SU-DHL-6 (cell line): ENCODE data around the gene EFNB2.

Experiments used
- CTCF ChIP-seq: fragments of 200-600 bp; sonication (generic); IDR thresholded peaks from one replicate; pipeline ENCODE4 v1.5.1; 2017; ENCODE audit warnings: antibody characterized with exemption, mild to moderate bottlenecking, low read length, moderate library complexity; ENCODE audit not compliant: insufficient read depth, poor library complexity, severe bottlenecking
- EZH2phosphoT487 ChIP-seq: fragments of 200-600 bp; sonication (generic), shearing (Covaris generic); conservative IDR thresholded peaks from 2 replicates; pipeline ENCODE4 v1.6.1; 2018; ENCODE audit warnings: mild to moderate bottlenecking, antibody characterized with exemption, low read length, moderate library complexity, mixed read lengths

GRCh38 chr13:106558527-106558926 lies 23.1 kb upstream of the EFNB2 start:
- TF ChIP-seq CTCF (no peak), EZH2phosphoT487 (no peak)
